ENCODE results near the gene UVSSA. TPM values are rescaled to one million over a fixed set of nuclear protein-coding genes. Genes with fewer than 3 reads are reported as not detected.
A peak's percentile ranks its signal among the peaks of the same experiment; 100 is the strongest.
"Not testable (repeated sequence)": the region's sequence is repeated elsewhere in the genome, so short reads cannot be mapped to it uniquely, and the experiment has no call there.

Gene UVSSA
- total RNA-seq, 1 donor from 2014 or later = 6.5 TPM

DNA sequence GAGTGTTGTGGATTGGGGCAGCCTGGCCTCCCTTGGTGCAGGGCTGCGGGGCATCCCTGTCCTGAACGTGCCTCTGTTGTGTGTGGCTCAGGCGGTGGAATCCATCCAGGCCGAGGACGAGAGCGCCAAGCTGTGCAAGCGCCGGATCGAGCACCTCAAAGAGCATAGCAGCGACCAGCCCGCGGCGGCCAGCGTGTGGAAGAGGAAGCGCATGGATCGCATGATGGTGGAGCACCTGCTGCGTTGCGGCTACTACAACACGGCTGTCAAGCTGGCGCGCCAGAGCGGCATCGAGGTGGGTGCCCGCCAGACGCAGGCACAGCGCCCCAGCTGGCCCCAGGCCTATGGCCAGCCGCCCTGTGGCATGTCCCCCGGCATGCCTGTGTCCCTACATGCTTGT, 31.7 kb upstream of the UVSSA start:
- ATAC-seq (no peak), DNase-seq (ENCODE audit: missing footprints) (peak; percentile 73)
- intact Hi-C loops (cut with DNase I) = no loop called here

DNA sequence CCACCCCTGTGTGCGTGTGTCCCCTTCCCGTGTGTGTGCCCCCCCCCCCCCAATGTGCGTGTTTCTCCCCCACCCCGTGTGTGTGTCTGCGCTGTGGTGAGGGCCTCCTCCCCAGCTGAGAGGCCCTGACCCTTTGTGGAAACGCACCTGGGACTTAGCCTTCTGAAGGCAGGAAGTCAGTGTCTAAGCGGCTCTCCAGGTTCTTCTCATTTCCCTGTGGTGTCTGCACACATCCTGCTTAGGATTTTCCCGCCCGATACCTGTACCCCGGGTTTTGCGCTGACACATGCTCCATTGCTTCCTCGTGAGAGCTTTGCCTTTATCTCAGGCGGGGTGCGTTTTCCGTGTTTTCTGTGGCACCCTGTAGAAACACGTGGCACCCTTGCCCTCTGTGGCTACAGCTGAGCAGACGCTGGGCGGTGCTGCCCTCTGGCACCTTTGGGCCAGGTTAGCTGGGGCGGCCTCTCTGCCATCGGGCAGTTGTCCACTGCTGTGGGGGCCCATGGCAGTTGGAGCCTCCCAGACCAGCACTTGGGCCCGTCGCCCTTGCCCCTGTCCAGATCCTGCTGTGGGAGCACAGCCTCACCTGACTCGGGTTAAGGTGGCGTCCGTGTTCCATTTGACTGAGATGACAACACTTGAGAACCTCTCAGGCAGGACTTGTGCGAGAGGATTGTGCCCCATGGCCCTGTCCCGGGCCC, 31.0 kb upstream of the UVSSA start:
- ATAC-seq = no peak
- intact Hi-C loops (cut with DNase I) = no loop called here
- peak; percentile 30 for DNase-seq (ENCODE audit: missing footprints)

DNA sequence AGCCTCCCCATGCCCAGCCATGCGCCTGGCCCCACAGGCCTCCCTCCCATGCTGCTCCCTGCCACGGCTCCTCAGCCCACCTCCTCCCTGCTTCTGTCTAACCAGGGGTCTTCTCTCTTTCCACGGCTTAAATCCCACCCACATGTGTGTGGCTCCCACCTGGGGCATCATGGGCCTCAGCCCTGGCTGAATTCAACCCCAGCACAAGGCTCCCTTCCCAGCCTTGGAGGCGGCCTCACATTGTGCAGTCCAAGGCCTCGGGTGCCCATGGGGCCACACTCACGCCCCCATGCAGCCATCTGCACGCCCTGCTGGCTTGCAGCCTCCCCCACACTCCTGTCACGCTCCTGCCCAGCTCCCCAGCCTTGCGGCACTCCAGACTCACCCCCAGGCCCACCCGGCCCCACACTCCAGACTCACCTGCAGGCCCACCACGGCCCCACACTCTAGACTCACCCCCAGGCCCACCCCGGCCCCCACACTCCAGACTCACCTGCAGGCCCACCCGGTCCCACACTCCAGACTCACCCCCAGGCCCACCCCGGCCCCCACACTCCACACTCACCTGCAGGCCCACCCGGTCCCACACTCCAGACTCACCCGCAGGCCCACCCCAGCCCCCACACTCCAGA, 30.4 kb upstream of the UVSSA start:
- ATAC-seq = no peak
- intact Hi-C loops (cut with DNase I) = no loop called here
- peak; percentile 40 for DNase-seq (ENCODE audit: missing footprints)

GRCh38 chr4:1317177-1318045, 29.6 kb upstream of the UVSSA start:
- DNase-seq (ENCODE audit: missing footprints) (peak; percentile 44), ATAC-seq (peak; percentile 5)
- intact Hi-C loops (cut with DNase I) = no loop called here

DNA sequence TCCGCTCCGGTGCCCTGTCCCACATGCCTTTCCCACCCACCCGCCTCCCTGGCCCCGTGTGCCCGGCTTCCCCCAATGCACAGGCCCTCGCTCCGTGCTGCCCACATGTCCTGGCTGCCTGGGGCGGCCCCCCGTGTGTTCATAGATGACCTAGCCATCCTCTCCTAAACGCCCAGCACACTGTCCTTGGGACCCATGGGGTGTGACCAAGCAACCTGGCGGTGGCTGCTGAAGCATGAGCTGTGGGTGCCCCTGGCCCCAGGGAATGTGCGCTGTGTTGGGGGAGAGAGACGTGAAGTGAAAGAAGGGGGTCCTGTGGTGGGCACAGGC, 29.0 kb upstream of the UVSSA start:
- intact Hi-C loops (cut with DNase I) = no loop called here
- DNase-seq (ENCODE audit: missing footprints) = peak; percentile 45
- ATAC-seq = peak; percentile 9

DNA sequence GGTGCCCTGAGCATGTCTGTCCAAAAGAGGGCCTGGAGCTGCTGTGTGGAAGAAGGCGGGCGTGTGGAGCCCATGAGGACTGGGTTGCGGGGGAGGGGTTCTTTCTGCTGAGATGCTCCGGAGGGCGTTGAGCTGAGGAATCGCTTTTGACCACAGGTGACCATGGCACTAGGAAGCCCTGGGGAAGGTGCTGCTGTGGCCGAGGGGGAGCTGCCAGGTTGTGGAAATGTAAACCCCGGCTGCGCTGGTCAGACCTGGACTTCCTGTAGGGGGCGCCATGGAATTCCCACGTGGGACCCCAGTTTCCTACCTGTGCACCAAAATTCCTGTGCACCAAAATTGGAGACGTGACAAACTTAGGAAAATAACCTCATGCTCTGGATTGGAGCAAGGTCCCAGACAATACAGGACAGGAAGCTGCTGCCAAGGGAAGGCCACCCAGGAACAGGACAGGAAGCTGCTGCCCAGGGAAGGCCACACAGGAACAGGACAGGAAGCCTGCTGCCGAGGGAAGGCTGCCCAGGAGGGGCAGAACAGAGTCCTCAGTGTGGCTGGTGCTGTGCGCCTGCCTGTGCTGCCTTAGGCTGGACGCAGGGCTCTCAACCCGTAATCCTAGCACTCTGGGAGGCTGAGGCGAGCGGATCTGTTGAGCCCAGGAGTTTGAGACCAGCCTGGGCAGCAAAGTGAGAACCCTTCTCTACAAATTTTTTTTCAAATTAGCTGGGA, 28.4 kb upstream of the UVSSA start:
- intact Hi-C loops (cut with DNase I) = no loop called here
- no peak for ATAC-seq
- peak; percentile 52 for DNase-seq (ENCODE audit: missing footprints)

GRCh38 chr4:1321486-1321885, 25.5 kb upstream of the UVSSA start:
- ATAC-seq (no peak), DNase-seq (ENCODE audit: missing footprints) (peak; percentile 14)
- intact Hi-C loops (cut with DNase I) = no loop called here

DNA sequence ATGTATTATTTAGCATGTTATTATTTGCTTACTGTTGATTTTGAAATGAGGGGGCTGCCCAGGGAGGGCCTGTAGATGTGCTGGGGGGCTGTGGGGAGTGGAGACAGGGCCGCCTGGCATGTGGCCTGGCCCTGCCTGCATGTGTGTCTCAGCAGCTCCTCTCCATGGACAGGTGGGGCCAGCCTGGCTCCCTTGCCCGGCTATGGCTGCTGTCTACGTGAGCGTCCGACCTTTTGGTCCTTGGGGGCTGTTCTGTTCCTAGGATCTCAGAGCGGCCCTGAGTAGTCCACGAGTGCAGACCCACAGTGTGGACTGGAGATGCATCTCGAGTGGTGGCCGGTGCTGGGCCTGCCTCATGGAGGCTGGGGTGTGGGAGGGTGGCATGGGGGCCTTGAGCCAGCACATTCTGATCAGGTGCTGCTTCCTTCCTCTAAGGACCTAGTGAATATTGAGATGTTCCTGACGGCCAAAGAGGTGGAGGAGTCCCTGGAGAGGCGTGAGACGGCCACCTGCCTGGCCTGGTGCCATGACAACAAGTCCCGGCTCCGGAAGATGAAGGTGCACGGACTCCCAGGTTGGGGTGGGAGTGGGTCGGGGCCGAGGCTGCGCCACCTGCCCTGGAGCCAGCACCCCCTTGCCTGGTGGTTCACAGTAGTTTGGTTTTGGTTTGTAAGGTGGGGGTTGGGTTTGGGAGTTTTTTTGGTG, 24.9 kb upstream of the UVSSA start:
- DNase-seq (ENCODE audit: missing footprints) = peak; percentile 55
- ATAC-seq = no peak
- intact Hi-C loops (cut with DNase I) = no loop called here

GRCh38 chr4:1323280-1323634, 23.8 kb upstream of the UVSSA start:
- intact Hi-C loops (cut with DNase I) = no loop called here
- ATAC-seq (no peak), DNase-seq (ENCODE audit: missing footprints) (no peak)

DNA sequence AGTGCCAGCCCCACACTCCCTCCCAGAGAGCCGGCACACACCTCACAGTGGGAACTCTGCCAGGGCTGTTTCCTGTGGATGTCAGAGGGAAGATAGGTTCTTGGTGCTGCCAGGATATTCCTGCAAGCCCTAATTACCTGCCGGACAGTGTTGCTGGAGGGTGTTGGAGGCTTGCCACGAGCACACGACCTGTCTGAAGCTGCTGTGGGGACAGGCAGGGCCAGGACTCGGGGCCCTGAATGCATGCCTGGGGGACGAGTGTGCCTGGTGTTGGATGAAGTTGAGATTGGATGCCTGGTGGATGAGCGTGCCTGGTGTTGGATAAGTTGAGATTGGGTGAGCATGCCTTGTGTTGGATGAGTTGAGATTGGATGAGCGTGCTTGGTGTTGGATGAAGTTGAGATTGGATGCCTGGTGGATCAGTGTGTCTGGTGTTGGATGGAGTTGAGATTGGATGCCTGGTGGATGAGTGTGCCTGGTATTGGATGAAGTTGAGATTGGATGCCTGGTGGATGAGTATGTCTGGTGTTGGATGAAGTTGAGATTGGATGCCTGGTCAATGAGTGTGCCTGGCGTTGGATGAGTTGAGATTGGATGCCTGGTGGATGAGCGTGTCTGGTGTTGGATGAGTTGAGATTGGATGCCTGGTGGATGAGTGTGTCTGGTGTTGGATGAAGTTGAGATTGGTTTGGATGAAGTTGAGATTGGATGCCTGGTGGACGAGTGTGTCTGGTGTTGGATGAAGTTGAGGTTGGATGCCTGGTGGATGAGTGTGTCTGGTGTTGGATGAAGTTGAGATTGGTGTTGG, 23.2 kb upstream of the UVSSA start:
- intact Hi-C loops (cut with DNase I) = no loop called here
- ATAC-seq (no peak), DNase-seq (ENCODE audit: missing footprints) (peak; percentile 60)

DNA sequence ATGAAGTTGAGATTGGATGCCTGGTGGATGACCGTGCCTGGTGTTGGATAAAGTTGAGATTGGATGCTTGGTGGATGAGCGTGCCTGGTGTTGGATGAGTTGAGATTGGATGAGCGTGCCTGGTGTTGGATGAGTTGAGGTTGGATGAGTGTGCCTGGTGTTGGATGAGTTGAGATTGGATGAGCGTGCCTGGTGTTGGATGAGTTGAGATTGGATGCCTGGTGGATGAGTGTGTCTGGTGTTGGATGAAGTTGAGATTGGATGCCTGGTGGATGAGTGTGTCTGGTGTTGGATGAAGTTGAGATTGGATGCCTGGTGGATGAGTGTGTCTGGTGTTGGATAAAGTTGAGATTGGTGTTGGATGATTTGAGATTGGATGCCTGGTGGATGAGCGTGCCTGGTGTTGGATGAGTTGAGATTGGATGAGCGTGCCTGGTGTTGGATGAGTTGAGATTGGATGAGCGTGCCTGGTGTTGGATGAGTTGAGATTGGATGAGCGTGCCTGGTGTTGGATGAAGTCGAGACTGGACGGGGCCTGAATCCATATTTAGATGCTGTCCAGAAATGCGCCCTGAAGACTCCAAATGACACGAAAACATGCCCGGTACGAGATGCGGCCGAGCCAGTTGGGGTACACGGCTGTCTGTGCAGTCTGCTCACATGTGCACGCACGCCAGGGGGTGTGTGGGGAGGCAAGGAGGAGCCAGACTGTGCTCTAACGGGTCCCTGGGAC, 22.4 kb upstream of the UVSSA start:
- intact Hi-C loops (cut with DNase I); ATAC-seq; DNase-seq (ENCODE audit: missing footprints): not testable (repeated sequence)

DNA sequence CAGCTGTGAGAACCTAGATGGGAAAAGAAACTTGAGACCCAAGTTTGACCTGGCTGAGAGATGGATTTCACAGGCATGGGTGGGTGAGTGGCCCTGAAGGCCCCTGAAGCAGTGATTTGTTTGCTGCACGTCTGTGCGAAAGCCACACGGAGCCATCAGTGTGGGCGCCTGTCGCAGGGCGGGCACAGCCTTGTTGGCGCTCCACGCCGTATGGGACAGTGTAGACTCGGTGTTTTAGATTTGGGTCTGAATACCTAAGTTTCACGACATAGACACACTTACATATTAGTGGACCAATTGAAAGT, 21.9 kb upstream of the UVSSA start:
- DNase-seq (ENCODE audit: missing footprints) = no peak
- intact Hi-C loops (cut with DNase I) = no loop called here
- ATAC-seq = no peak

DNA sequence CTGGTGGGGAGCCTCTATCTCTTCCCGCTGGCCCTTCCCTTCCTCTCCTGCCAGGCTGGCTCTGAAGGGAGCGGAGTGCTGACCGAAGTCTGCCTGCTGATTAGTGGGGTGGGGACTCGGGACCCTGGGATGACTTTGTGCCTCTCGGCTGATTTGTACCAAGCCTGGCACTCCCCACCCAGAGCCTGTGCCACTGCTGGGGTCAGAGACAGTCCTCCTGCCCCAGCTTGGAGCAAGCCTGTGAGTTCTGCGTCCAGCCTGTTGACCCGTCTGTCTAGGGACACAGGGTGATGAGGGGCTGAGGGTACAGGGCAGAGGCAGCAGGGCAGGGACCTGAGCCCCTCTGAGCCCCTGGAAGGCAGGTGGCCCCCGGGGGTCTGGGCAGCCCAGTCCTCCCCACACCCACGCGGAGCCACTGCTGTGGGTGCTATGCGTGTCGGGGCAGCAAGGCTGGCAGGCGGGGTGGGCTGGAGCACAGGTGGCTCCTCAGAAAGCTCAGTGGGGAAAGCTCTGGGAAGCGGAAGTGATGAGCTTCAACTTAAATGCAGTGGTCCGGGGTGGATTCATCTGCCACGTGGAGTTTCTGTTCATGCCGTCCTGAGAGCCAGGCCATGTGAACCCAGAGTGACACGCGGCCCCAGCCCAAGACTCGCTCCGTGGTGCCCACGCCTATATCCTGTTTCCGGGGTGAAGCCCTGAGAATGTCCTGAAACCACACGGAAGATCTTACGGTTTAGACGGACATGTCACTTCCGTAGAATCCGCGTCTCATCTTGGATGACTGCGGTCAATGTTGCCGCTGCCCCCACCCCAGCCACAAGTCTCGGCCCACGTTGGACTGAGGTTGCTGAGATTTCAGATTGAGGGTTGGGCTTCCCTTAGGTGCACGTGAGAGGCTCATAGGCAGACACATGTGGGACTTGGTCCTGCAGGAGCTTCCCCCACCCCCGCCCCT, 21.1 kb upstream of the UVSSA start:
- DNase-seq (ENCODE audit: missing footprints) = peak; percentile 17
- intact Hi-C loops (cut with DNase I) = no loop called here
- ATAC-seq = no peak

DNA sequence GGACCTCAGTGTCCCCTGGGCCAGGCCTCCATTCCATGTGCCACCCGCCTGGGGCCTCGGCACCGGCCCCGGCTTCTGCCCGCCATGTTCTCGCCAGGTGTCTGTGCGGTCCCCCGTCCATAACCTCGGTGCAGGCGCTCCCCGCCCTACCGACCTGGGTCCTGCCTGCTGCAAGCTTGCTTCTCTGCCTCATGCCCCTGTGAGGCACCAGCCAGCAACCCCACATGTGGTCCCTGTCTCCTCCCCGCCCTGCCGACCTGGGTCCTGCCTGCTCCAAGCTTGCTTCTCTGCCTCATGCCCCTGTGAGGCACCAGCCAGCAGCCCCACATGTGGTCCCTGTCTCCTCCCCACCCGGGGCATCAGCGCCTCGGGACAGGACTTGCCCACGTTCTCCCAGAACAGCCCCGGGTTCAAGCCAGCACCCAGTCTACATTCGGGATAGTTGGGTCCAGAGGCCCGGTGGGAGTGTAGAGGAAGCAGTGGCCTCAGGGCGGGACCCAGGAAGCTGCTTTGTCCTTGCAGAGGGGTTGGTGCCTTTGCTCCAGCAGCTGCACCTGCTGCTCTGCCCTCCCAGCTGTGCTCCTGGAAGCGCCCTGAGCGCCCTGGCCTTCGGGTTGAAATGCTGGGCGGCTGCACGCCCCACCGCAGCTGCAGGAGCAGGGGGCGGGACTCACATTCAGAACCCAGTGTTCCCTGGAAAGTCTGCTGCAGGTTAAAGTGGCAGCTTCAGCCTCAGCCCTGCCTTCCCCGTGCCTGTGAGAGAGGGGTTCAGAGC, 20.1 kb upstream of the UVSSA start:
- ATAC-seq (no peak), DNase-seq (ENCODE audit: missing footprints) (no peak)
- intact Hi-C loops (cut with DNase I) = no loop called here

DNA sequence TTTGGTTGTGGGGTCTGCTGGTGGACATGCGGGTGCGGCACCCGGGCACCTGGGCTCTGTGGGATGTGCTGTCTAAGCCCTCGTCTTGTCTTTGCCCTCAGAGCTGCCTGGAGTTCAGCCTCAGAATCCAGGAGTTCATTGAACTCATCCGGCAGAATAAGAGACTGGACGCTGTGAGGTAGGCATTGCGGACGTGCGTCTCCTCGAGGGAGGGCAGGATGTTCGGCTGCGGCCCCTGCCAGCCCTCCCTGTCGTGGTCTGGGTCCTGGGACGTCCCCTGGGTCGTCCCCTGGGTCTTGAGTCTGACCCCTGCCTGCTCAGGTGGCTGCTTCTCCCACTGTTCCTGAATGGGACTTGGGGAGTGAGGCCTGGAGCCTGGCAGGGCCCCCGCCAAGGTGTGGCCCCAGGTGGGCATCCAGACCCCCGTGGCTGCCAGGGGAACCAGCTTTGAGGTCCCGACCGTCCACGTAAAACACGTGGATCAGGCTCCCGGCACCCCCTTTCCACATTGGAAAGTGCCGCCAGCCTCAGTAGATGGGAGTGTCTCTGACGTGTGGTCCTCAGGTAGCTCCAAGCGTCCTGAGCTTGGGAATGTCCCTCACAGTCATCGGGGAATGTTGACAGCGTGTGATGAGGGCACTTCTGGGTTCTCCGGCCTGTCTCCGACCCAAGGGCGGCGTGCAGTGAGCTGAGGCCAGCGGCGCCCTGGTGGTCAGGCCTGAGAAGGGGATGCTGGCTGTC, 19.3 kb upstream of the UVSSA start:
- DNase-seq (ENCODE audit: missing footprints) = no peak
- no peak for ATAC-seq
- intact Hi-C loops (cut with DNase I) = no loop called here
